GM11168 (cell line): ENCODE data around the gene KIAA0319L.

Source experiments
- in situ Hi-C: fragments of 300-500 bp; cut with MboI; formaldehyde crosslinking; loops from one replicate; pipeline ENCODE4 v1.12.0; 2022; ENCODE audit warnings: low sequenced_read_pairs; ENCODE audit not compliant: unreplicated experiment

KIAA0319L gene

DNA sequence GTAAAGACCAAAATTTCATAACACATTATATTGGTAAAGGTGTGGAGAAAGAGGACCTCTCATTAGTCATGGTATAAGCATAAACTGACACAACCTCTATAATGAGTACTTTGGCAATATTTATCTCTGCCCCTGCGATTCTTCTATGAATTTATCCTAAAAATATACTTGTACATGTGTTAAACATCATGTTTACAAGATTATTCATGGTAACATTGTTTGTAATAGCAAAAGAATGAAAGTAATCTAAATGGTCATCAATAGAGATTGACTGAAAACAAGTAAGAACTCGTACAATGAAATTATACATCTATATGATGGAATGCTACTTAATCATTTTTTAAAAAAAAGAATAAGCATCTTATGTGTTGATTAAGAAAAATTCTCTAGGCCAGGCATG is 96.4 kb downstream of the KIAA0319L start:
- in situ Hi-C loops = loop anchor here (25.0 kb wide), 1 partner anchor 252 kb away; the partner anchor contains the start of gene C1orf216

DNA sequence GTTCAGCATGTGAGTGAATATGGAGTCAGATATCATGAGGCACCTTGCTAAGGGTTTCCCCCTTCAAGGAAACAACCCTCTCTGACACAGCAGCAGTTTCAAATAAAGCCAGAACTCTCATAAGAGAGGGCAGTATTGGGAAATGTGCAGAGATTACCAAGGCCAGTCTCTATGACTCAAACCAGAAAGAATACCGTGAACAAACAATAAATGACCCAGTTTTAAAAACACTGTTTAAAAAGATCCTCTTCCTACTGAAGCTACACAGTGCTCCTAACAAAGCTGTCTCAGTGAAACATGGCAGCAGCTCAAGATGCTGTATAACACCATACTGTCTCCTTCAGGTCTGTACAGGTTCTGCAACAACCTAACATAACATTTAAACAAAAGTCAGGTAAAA is 102.6 kb downstream of the KIAA0319L start:
- in situ Hi-C loops = loop anchor here (25.0 kb wide), 1 partner anchor 258 kb away; the partner anchor contains the start of gene C1orf216

DNA sequence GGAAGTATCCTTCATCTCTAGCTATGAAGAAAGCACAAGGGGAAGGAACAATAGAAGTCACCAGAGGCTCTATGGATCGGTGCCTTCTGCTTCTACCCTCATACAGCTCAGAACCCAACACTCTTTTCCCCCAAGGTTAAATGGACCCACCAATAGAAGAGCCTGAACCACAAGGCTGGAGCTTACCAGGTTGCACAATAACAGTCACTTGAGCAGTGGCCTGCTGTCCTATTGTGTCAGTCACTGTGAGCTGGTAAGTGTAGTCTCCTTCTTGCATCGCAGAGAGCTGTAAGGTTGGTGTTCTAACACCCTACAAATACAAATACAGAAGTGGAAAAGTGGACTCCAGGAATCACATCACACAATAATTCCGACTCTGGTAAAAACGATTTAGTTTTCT is 103.0 kb downstream of the KIAA0319L start:
- in situ Hi-C loops = loop anchor here (25.0 kb wide), 1 partner anchor 258 kb away; the partner anchor contains the start of gene C1orf216

- in situ Hi-C loops = loop anchor here (25.0 kb wide), 1 partner anchor 259 kb away; the partner anchor contains the start of gene C1orf216
Measured at GRCh38 chr1:35453031-35453430, 104.2 kb downstream of the KIAA0319L start.

GRCh38 chr1:35452106-35452774 is 105.0 kb downstream of the KIAA0319L start:
- in situ Hi-C loops = loop anchor here (25.0 kb wide), 1 partner anchor 260 kb away; the partner anchor contains the start of gene C1orf216

GRCh38 chr1:35451125-35451528 is 106.1 kb downstream of the KIAA0319L start:
- in situ Hi-C loops = loop anchor here (25.0 kb wide), 1 partner anchor 261 kb away; the partner anchor contains the start of gene C1orf216

DNA sequence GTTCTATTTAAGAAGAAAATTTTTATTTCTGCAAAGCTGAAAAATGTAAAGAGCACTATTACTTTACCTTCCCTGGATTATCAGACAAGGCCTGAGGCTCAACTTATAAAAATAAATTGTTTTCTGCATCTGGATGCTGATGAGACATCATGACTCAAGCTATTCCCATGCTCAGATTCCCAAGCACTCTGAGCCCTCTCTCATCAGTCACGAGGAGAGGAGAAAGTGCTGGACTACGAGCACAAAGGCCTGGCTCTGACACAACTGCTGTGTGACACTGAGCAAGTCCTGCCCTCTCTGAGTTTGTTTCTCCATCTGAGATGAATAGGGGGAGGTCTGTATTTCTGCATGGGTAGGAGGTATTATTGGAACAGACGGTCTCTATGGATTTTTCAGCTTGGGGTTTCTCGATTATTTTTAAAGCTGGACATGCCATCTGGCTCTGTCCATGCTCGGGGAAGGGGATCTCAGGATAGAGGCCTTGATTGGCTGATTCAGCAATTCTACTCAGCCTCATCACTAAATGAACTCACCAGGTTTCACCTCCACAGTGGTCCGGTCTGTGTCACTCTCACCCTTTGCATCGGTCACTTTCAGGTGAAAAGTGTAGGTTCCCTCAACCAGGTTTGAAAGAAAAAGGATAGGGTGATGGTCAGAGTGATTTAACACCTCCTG is 107.7 kb downstream of the KIAA0319L start:
- in situ Hi-C loops = loop anchor here (10.0 to 25.0 kb wide), 2 partner anchors 115 to 263 kb away; partner anchors contain the start of gene C1orf216

GRCh38 chr1:35448344-35448801 is 108.8 kb downstream of the KIAA0319L start:
- in situ Hi-C loops = loop anchor here (10.0 kb wide), 1 partner anchor 116 kb away; no protein-coding TSS in a partner anchor

GRCh38 chr1:35447278-35447677 is 109.9 kb downstream of the KIAA0319L start:
- in situ Hi-C loops = loop anchor here (10.0 kb wide), 1 partner anchor 118 kb away; no protein-coding TSS in a partner anchor

DNA sequence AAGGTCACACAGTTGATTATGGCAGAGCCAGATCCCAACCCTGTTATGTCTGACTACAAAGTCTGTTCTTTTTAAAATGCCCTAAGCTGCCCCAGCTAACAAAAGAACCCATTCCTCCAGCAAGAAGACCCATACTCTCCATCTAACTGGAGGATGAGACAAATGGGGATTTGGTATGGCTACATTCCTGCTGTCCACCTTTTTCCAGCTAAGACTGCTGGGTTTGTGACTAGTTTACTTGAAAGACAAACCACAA is 112.8 kb downstream of the KIAA0319L start:
- in situ Hi-C loops = loop anchor here (10.0 kb wide), 1 partner anchor 120 kb away; no protein-coding TSS in a partner anchor

GRCh38 chr1:35443768-35444518 is 113.3 kb downstream of the KIAA0319L start:
- in situ Hi-C loops = loop anchor here (10.0 kb wide), 1 partner anchor 121 kb away; no protein-coding TSS in a partner anchor

- in situ Hi-C loops = loop anchor here (10.0 kb wide), 1 partner anchor 122 kb away; no protein-coding TSS in a partner anchor
Measured at GRCh38 chr1:35442734-35443133, 114.5 kb downstream of the KIAA0319L start.

DNA sequence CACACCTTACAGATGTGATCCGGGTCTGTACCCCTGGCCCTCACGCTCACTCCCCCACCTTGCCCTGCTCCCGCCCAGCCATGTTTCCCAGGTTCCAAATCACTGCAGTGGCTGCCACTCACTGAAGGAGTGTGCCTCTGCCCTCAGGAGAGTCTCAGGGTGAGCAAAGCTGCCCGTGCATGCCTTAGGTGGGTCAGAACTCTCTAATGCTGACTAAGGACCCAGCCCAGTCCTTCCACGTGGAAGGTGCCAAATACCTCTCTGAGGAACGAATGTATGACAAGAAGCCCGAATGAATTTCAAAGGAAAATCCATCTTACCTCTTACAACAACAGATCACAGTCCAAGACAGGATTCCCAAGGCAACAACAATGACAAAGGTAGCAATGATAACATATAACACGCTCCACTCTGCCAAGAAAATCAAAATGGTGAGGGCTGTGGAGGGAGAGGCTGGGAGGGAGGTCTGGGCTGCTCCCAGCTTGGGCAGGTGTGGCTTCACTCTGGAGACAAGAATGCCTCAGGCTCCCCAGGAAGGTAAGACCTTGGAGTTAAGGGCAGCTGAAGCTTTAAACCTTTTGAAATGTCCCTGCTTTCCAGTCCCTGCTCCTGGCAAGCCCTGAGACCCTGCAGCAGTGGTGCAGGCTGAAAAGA is 115.2 kb downstream of the KIAA0319L start:
- in situ Hi-C loops = loop anchor here (10.0 kb wide), 1 partner anchor 123 kb away; no protein-coding TSS in a partner anchor

DNA sequence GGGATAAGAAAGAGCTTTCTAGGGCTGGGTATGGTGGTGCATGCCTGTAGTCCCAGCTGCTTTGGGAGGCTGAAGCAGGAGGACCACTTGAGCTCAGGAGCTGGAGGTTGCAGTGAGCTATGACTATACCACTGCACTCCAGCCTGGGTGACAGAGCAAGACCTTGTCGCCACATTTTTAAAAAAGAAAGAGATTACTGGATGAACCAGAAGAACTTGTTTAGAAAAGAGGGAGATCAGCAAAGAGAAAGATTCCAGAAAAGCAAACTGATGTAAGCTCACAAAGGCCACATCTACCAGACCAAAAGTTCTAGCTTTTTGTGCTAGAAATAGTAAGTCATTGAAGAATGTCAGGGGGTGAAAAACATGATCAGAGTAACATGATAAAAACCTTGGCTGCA is 117.6 kb downstream of the KIAA0319L start:
- in situ Hi-C loops = loop anchor here (10.0 kb wide), 1 partner anchor 125 kb away; no protein-coding TSS in a partner anchor

DNA sequence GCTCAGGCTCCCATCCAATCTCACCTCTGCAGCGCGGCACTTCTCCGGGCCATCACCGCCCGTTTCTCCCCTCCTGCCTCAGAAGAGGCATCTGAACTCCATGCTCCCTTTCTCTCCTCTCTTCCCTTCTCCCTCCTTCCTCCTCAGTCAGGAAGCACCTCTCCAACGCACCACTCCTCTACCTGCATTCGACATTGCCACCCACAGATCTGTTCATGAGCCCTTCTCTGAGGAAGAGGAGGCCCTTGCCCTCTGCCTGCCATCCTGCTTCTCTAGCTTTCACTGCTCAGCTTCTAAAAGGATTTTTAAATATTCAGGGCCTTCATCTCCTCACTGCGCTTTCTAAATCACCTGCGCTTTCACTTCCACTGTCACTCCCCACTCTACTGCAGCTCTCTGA is 120.0 kb downstream of the KIAA0319L start:
- in situ Hi-C loops = no loop called here

DNA sequence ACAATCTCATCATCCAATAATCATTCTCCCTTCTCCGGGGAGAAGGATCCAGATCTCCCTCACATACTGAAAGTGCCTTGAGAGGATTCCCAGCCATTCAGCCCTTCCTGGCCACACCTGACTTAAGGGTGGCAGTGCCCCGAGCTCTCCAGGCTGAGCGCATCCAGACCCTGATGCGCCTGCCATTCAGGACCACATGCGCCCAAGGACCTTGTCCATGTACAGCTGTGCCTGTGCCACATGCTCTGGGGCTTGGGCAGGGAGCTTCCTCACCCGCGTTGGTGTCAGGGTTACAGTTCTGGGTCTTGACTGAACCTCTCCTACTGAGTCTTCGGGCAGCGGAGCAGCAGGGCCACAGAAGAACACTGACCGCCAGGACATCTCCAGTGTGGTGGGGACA is 121.1 kb downstream of the KIAA0319L start:
- in situ Hi-C loops = no loop called here

GRCh38 chr1:35434703-35435102 is 122.5 kb downstream of the KIAA0319L start:
- in situ Hi-C loops = no loop called here

- in situ Hi-C loops = no loop called here
Measured at GRCh38 chr1:35433714-35434113, 123.5 kb downstream of the KIAA0319L start.

- in situ Hi-C loops = no loop called here
Measured at GRCh38 chr1:35432231-35432630, 125.0 kb downstream of the KIAA0319L start.

GRCh38 chr1:35431173-35431599 is 126.0 kb downstream of the KIAA0319L start:
- in situ Hi-C loops = no loop called here
